Caco-2 (cell line): ENCODE measurements around the gene ICA1. TPM values are rescaled to one million over a fixed set of nuclear protein-coding genes. Genes with fewer than 3 reads are reported as not detected.

Source experiments
- BruUV-seq: library from RNA; stranded (reverse); fragments of 400-500 nt; replicated peaks from 2 replicates; lab custom pipeline; 2021; lab: Mats Ljungman, UMichigan
- CTCF ChIA-PET: fragments of 300-600 bp; sonication (Branson Sonifier 250); formaldehyde crosslinking; loops from one replicate; lab custom pipeline; 2022; ENCODE audit warnings: antibody characterized with exemption; lab: Charles Lee
- POLR2A ChIA-PET: fragments of 300-600 bp; sonication (Branson Sonifier 250); formaldehyde crosslinking; loops from one replicate; lab custom pipeline; 2022; ENCODE audit warnings: antibody characterized with exemption; lab: Charles Lee
- DNase-seq, 2 experiments: peaks; one replicate each; pipeline versions ENCODE4 v3.0.0 to v3.0.0-alpha.2; 2020 to 2022
- H3K27me3 ChIP-seq: replicated peaks from 2 replicates; pipeline ENCODE4 v1.6.0; 2011; ENCODE audit warnings: low read length; ENCODE audit not compliant: control insufficient read depth, insufficient read depth
- H3K36me3 ChIP-seq: 2 replicates; pipeline ENCODE4 v1.5.1; 2011; ENCODE audit warnings: low read length; ENCODE audit not compliant: control insufficient read depth, insufficient read depth
- H3K4me1 ChIP-seq: fragments of 250-450 bp; sonication (Bioruptor Pico); 2 replicates; pipeline ENCODE4 v1.5.1; 2020; ENCODE audit warnings: mild to moderate bottlenecking
- H3K4me3 ChIP-seq: 2 replicates; pipeline ENCODE4 v1.5.1; 2011; ENCODE audit warnings: low read depth, mild to moderate bottlenecking, control low read depth, low read length
- H3K9me3 ChIP-seq: fragments of 250-450 bp; sonication (Bioruptor Pico); 2 replicates; pipeline ENCODE4 v1.5.1; 2020; ENCODE audit warnings: mild to moderate bottlenecking, moderate library complexity
- H3K27ac Mint-ChIP-seq: one replicate; pipeline ENCODE4 v1.8.0; 2022; ENCODE audit warnings: mixed read lengths; ENCODE audit not compliant: unreplicated experiment
- H3K27me3 Mint-ChIP-seq: one replicate; pipeline ENCODE4 v1.8.0; 2022; ENCODE audit warnings: mixed read lengths; ENCODE audit not compliant: insufficient read depth, unreplicated experiment
- H3K36me3 Mint-ChIP-seq: one replicate; pipeline ENCODE4 v1.8.0; 2022; ENCODE audit warnings: mild to moderate bottlenecking, mixed read lengths; ENCODE audit not compliant: insufficient read depth, unreplicated experiment
- H3K4me1 Mint-ChIP-seq: one replicate; pipeline ENCODE4 v1.8.0; 2022; ENCODE audit warnings: low read depth, mixed read lengths; ENCODE audit not compliant: unreplicated experiment
- H3K4me3 Mint-ChIP-seq: one replicate; pipeline ENCODE4 v1.8.0; 2022; ENCODE audit warnings: mild to moderate bottlenecking, moderate library complexity, mixed read lengths; ENCODE audit not compliant: unreplicated experiment
- H3K9me3 Mint-ChIP-seq: one replicate; pipeline ENCODE4 v1.8.0; 2022; ENCODE audit warnings: mixed read lengths; ENCODE audit not compliant: unreplicated experiment
- CTCF ChIP-seq, 2 experiments: fragments of 200-600 bp in 1 of 2; IDR thresholded peaks; 1 replicate in 1 of 2; 2 replicates in 1 of 2; pipeline versions ENCODE4 v1.5.1 to v1.8.0; 2011 to 2022; ENCODE audit warnings: antibody characterized with exemption in 1 of 2, control low read depth in 1 of 2, inconsistent platforms in 1 of 2, low read depth in 1 of 2, low read length in 1 of 2, mild to moderate bottlenecking in 1 of 2, moderate library complexity in 1 of 2; ENCODE audit not compliant: insufficient read depth in 1 of 2, severe bottlenecking in 1 of 2, unreplicated experiment in 1 of 2
- intact Hi-C: fragments of 100-400 bp; cut with micrococcal nuclease; formaldehyde crosslinking; loops from one replicate; pipeline ENCODE4 v1.10.0; 2022; ENCODE audit not compliant: unreplicated experiment
- total RNA-seq: library from RNA; stranded (reverse); gene quantifications from 2 replicates; pipeline ENCODE4 v1.2.3, GENCODE V29; 2022

The ICA1 gene
- total RNA-seq, 1 experiment from 2014 or later: 34.2 TPM

GRCh38 chr7:8228766-8229674 lies 32.9 kb downstream of the ICA1 start:
- no peaks in the 10 kb centered on the region for H3K27me3 ChIP-seq
- no peaks in the 10 kb centered on the region for H3K36me3 ChIP-seq
- no peaks in the 10 kb centered on the region for H3K9me3 ChIP-seq
- ChIA-PET CTCF (no interaction called here), POLR2A (no interaction called here)
- H3K4me3 ChIP-seq: no peak overlapping the region
- intact Hi-C loops: no loop called here
- Mint-ChIP-seq H3K4me1 (peaks cover 7% of the 10 kb centered on the region), H3K9me3 (no peaks in the 10 kb centered on the region), H3K4me3 (no peak overlapping the region), H3K27me3 (no peaks in the 10 kb centered on the region), H3K36me3 (no peaks in the 10 kb centered on the region), H3K27ac (no peak overlapping the region)
- no peak for DNase-seq
- no TSS peak for BruUV-seq
- TF ChIP-seq CTCF (IDR thresholded peaks at IDR 0.05; ENCODE audit: insufficient read depth in 1 of 2, low read depth in 1 of 2, low read length in 1 of 2, severe bottlenecking in 1 of 2, unreplicated experiment in 1 of 2): no peak
- no peaks in the 10 kb centered on the region for H3K4me1 ChIP-seq

- intact Hi-C loops: no loop called here
- H3K36me3 ChIP-seq: no peaks in the 10 kb centered on the region
- H3K4me1 ChIP-seq: no peaks in the 10 kb centered on the region
- no peaks in the 10 kb centered on the region for H3K27me3 ChIP-seq
- no peak for DNase-seq
- peaks cover 4% of the 10 kb centered on the region for H3K4me1 Mint-ChIP-seq
- no peak overlapping the region for H3K27ac Mint-ChIP-seq
- no peaks in the 10 kb centered on the region for H3K27me3 Mint-ChIP-seq
- no peak overlapping the region for H3K4me3 Mint-ChIP-seq
- no peaks in the 10 kb centered on the region for H3K36me3 Mint-ChIP-seq
- POLR2A ChIA-PET: no interaction called here
- no peaks in the 10 kb centered on the region for H3K9me3 ChIP-seq
- H3K4me3 ChIP-seq: no peak overlapping the region
- CTCF ChIA-PET: no interaction called here
- BruUV-seq: no TSS peak
- no peaks in the 10 kb centered on the region for H3K9me3 Mint-ChIP-seq
- no peak for TF ChIP-seq CTCF (IDR thresholded peaks at IDR 0.05; ENCODE audit: insufficient read depth in 1 of 2, low read depth in 1 of 2, low read length in 1 of 2, severe bottlenecking in 1 of 2, unreplicated experiment in 1 of 2)
Observed at GRCh38 chr7:8228068-8228467, 33.9 kb downstream of the ICA1 start.

GRCh38 chr7:8227261-8227660 lies 34.7 kb downstream of the ICA1 start:
- Histone ChIP-seq H3K9me3 (no peaks in the 10 kb centered on the region), H3K4me1 (no peaks in the 10 kb centered on the region), H3K27me3 (no peaks in the 10 kb centered on the region), H3K36me3 (no peaks in the 10 kb centered on the region), H3K4me3 (no peak overlapping the region)
- H3K9me3 Mint-ChIP-seq: no peaks in the 10 kb centered on the region
- intact Hi-C loops: no loop called here
- TF ChIP-seq CTCF (IDR thresholded peaks at IDR 0.05; ENCODE audit: insufficient read depth in 1 of 2, low read depth in 1 of 2, low read length in 1 of 2, severe bottlenecking in 1 of 2, unreplicated experiment in 1 of 2): no peak
- no peaks in the 10 kb centered on the region for H3K36me3 Mint-ChIP-seq
- no peak overlapping the region for H3K4me3 Mint-ChIP-seq
- H3K4me1 Mint-ChIP-seq: no peaks in the 10 kb centered on the region
- DNase-seq: no peak
- no peak overlapping the region for H3K27ac Mint-ChIP-seq
- BruUV-seq: no TSS peak
- ChIA-PET POLR2A (no interaction called here), CTCF (no interaction called here)
- no peaks in the 10 kb centered on the region for H3K27me3 Mint-ChIP-seq
